ENCODE data around the gene LPCAT2.

DNA sequence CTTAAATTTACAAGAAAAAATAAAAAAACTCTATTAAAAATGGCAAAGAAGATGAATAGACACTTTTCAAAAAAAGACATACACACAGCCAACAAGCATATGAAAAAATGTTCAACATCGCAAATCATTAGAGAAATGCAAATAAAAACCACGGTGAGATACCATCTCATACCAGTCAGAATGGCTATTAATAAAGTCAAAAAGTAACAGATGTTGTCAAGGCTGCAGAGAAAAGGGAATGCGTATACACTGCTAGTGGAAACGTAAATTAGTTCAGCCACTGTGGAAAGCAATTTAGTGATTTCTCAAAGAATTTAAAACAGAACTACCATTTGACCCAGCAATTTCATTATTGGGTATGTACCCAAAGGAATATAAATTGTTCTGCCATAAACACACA, 89.1 kb downstream of the LPCAT2 start:
- TF ChIP-seq, protein P1, sequence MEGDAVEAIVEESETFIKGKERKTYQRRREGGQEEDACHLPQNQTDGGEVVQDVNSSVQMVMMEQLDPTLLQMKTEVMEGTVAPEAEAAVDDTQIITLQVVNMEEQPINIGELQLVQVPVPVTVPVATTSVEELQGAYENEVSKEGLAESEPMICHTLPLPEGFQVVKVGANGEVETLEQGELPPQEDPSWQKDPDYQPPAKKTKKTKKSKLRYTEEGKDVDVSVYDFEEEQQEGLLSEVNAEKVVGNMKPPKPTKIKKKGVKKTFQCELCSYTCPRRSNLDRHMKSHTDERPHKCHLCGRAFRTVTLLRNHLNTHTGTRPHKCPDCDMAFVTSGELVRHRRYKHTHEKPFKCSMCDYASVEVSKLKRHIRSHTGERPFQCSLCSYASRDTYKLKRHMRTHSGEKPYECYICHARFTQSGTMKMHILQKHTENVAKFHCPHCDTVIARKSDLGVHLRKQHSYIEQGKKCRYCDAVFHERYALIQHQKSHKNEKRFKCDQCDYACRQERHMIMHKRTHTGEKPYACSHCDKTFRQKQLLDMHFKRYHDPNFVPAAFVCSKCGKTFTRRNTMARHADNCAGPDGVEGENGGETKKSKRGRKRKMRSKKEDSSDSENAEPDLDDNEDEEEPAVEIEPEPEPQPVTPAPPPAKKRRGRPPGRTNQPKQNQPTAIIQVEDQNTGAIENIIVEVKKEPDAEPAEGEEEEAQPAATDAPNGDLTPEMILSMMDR (IDR thresholded peaks at IDR 0.05; ENCODE audit: poor library complexity, severe bottlenecking): no peak
- TF ChIP-seq EZH2 (IDR thresholded peaks at IDR 0.05; ENCODE audit: borderline replicate concordance, insufficient read depth, low read length, poor library complexity, severe bottlenecking): no peak
- TF ChIP-seq SMC3 (conservative IDR thresholded peaks at IDR 0.05; ENCODE audit: poor library complexity): no peak
- TF ChIP-seq, protein P2, sequence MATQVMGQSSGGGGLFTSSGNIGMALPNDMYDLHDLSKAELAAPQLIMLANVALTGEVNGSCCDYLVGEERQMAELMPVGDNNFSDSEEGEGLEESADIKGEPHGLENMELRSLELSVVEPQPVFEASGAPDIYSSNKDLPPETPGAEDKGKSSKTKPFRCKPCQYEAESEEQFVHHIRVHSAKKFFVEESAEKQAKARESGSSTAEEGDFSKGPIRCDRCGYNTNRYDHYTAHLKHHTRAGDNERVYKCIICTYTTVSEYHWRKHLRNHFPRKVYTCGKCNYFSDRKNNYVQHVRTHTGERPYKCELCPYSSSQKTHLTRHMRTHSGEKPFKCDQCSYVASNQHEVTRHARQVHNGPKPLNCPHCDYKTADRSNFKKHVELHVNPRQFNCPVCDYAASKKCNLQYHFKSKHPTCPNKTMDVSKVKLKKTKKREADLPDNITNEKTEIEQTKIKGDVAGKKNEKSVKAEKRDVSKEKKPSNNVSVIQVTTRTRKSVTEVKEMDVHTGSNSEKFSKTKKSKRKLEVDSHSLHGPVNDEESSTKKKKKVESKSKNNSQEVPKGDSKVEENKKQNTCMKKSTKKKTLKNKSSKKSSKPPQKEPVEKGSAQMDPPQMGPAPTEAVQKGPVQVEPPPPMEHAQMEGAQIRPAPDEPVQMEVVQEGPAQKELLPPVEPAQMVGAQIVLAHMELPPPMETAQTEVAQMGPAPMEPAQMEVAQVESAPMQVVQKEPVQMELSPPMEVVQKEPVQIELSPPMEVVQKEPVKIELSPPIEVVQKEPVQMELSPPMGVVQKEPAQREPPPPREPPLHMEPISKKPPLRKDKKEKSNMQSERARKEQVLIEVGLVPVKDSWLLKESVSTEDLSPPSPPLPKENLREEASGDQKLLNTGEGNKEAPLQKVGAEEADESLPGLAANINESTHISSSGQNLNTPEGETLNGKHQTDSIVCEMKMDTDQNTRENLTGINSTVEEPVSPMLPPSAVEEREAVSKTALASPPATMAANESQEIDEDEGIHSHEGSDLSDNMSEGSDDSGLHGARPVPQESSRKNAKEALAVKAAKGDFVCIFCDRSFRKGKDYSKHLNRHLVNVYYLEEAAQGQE (IDR thresholded peaks at IDR 0.05; ENCODE audit: borderline replicate concordance): no peak
- no peak for TF ChIP-seq POLR2AphosphoS5 (IDR thresholded peaks at IDR 0.05)
- TF ChIP-seq EP300 (conservative IDR thresholded peaks at IDR 0.05; ENCODE audit: poor library complexity, severe bottlenecking): no peak
- TF ChIP-seq MXI1 (conservative IDR thresholded peaks at IDR 0.05; ENCODE audit: poor library complexity, severe bottlenecking): no peak
- no peak for TF ChIP-seq TAF1 (IDR thresholded peaks at IDR 0.05; ENCODE audit: low read depth)
- TF ChIP-seq RAD21 (conservative IDR thresholded peaks at IDR 0.05): no peak

Data from neural cell (in vitro differentiated cells).